ENCODE measurements around the gene USP44.

DNA sequence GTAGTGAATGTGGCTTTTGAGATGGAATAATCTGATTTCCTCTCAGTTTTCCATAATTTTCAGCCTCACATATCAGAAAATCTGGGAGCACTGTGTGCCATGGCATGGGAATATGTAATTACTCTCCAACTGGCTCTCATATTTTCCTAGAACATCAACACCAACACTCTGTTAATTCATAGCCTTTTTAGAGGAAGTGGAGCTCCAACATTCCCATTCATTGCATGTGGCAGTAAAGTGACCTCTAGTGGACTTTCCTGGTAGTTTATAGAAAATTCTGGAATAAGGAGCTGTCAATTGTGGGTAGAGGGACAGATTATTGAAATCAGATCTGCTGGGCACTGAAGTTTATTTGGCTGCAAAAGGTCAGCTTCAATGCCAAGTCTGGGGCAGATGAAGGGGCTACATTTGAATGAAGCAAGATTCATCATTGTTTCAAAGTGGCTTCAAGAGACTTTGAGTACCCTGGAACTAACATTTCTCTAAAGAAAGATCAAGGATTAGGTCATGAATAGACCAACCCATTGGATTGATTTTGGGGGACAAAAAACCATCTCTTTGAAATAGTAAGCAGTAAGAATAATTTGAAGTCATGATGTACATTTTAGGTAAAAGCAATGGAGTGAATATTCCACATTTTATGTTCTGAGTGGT lies 23.6 kb upstream of the USP44 start:
- TF ChIP-seq, protein P1, sequence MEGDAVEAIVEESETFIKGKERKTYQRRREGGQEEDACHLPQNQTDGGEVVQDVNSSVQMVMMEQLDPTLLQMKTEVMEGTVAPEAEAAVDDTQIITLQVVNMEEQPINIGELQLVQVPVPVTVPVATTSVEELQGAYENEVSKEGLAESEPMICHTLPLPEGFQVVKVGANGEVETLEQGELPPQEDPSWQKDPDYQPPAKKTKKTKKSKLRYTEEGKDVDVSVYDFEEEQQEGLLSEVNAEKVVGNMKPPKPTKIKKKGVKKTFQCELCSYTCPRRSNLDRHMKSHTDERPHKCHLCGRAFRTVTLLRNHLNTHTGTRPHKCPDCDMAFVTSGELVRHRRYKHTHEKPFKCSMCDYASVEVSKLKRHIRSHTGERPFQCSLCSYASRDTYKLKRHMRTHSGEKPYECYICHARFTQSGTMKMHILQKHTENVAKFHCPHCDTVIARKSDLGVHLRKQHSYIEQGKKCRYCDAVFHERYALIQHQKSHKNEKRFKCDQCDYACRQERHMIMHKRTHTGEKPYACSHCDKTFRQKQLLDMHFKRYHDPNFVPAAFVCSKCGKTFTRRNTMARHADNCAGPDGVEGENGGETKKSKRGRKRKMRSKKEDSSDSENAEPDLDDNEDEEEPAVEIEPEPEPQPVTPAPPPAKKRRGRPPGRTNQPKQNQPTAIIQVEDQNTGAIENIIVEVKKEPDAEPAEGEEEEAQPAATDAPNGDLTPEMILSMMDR (IDR thresholded peaks at IDR 0.05), result peak; percentile 21 to 54
- TF ChIP-seq POLR2A (IDR thresholded peaks at IDR 0.05), result no peak
